ENCODE data around the gene CCDC141.

GRCh38 chr2:179048099-179048498, 1.8 kb downstream of the CCDC141 start:
- TF ChIP-seq CTCF (IDR thresholded peaks at IDR 0.05; ENCODE audit: extremely low read depth in 1 of 2, insufficient read depth in 1 of 2, low read depth in 1 of 2, low read length in 2 of 2) (no peak), JUN (IDR thresholded peaks at IDR 0.05; ENCODE audit: borderline replicate concordance, insufficient read depth, insufficient read length, low read depth) (no peak), POLR2A (IDR thresholded peaks at IDR 0.05; ENCODE audit: low read depth, low read length) (no peak), POLR2AphosphoS5 (IDR thresholded peaks at IDR 0.05; ENCODE audit: insufficient read depth, low read depth, low read length) (no peak), EZH2 (IDR thresholded peaks at IDR 0.05; ENCODE audit: borderline replicate concordance, low read depth, low read length, severe bottlenecking) (no peak), MYC (IDR thresholded peaks at IDR 0.05; ENCODE audit: low read depth, low read length) (no peak), MAX (IDR thresholded peaks at IDR 0.05; ENCODE audit: insufficient read depth, insufficient read length) (no peak), GATA2 (IDR thresholded peaks at IDR 0.05; ENCODE audit: insufficient read depth, insufficient read length, low read depth, low read length) (no peak)

Measured in endothelial cell of umbilical vein (primary cell).